Measurements from ENCODE around the gene BSPRY. TPM values are rescaled to one million over a fixed set of nuclear protein-coding genes. Genes with fewer than 3 reads are reported as not detected.

BSPRY gene
- total and polyA plus RNA-seq, 7 donors = 0.27 to 23.6 (median 0.66) TPM

GRCh38 chr9:113355040-113355596 lies 5.8 kb downstream of the BSPRY start:
- intact Hi-C loops (cut with DNase I) = no loop called here
- no peak for DNase-seq
- peaks cover 0 to 19% (median 2%) of the 10 kb centered on the region in 3 donors for H3K27me3 ChIP-seq
- H3K4me3 ChIP-seq = no peak overlapping the region
- WGBS, 2 donors = 87 to 91% methylated on average over 4 of the region's 4 CpGs
- H3K27ac ChIP-seq = no peak overlapping the region
- no peaks in the 10 kb centered on the region for H3K9me3 ChIP-seq
- H3K36me3 ChIP-seq = no peaks in the 10 kb centered on the region
- TF ChIP-seq POLR2AphosphoS5 (IDR thresholded peaks at IDR 0.05) (no peak), POLR2A (IDR thresholded peaks at IDR 0.05) (no peak), CTCF (IDR thresholded peaks at IDR 0.05) (no peak), EP300 (IDR thresholded peaks at IDR 0.05) (no peak)
- peaks cover 0 to 5% (median 5%) of the 10 kb centered on the region in 4 donors for H3K4me1 ChIP-seq

DNA sequence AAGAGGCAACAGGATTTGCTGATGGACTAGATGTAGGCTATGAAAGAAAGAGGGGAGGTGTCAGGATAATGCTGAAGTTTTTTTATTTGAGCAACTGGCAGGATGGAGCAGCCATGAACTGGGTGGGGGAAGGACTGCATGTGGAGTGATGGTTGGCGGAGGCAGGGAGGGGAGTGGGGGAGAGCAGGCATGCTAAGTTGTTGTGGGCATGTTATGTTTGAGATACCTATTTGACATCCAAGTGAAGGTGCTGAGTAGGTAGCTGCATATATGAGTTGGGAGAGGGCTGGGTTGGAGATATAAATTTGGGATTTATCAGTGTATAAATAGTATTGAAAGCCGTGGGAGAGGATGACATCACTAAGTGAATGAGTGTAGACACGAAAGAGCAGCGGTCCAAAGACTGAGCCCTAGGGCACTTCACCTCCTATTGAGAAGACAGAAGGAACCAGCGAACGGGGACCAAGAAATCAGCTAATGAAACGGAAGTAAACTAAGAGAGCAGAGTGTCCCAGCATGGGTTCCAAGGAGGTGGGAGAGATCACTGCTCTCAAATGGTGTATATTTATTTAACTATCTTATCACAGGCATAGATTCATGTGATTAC lies 7.4 kb downstream of the BSPRY start:
- Histone ChIP-seq H3K4me1 (no peaks in the 10 kb centered on the region), H3K27me3 (peaks cover 0 to 4% (median 0%) of the 10 kb centered on the region in 3 donors), H3K9me3 (no peaks in the 10 kb centered on the region), H3K4me3 (no peak overlapping the region), H3K27ac (no peak overlapping the region), H3K36me3 (no peaks in the 10 kb centered on the region)
- WGBS, 2 donors = 85% methylated on average over 7 of the region's 7 CpGs
- intact Hi-C loops (cut with DNase I) = no loop called here
- DNase-seq = no peak
- no peak for TF ChIP-seq EP300 (IDR thresholded peaks at IDR 0.05)
- TF ChIP-seq CTCF (IDR thresholded peaks at IDR 0.05) = no peak
- no peak for TF ChIP-seq POLR2AphosphoS5 (IDR thresholded peaks at IDR 0.05)
- no peak for TF ChIP-seq POLR2A (IDR thresholded peaks at IDR 0.05)

- intact Hi-C loops (cut with DNase I) = no loop called here
- no peak overlapping the region for H3K4me3 ChIP-seq
Observed at GRCh38 chr9:113359385-113359784, 10.0 kb downstream of the BSPRY start.

GRCh38 chr9:113360242-113360842 lies 11.0 kb downstream of the BSPRY start:
- no peak for DNase-seq

More at GRCh38 chr9:113359385-113359784, 10.0 kb downstream of the BSPRY start:
- DNase-seq = no peak
- Histone ChIP-seq H3K27me3 (no peaks in the 10 kb centered on the region), H3K4me1 (no peaks in the 10 kb centered on the region), H3K9me3 (no peaks in the 10 kb centered on the region), H3K36me3 (no peaks in the 10 kb centered on the region), H3K27ac (no peak overlapping the region)
- 85 to 96% methylated on average over 1 of the region's 1 CpG for WGBS, 2 donors
- no peak for TF ChIP-seq CTCF (IDR thresholded peaks at IDR 0.05)
- no peak for TF ChIP-seq EP300 (IDR thresholded peaks at IDR 0.05)
- no peak for TF ChIP-seq POLR2A (IDR thresholded peaks at IDR 0.05)
- TF ChIP-seq POLR2AphosphoS5 (IDR thresholded peaks at IDR 0.05) = no peak

More at GRCh38 chr9:113360242-113360842, 11.0 kb downstream of the BSPRY start:
- Histone ChIP-seq H3K4me1 (no peaks in the 10 kb centered on the region), H3K27ac (no peak overlapping the region), H3K9me3 (no peaks in the 10 kb centered on the region), H3K4me3 (no peak overlapping the region), H3K36me3 (no peaks in the 10 kb centered on the region), H3K27me3 (no peaks in the 10 kb centered on the region)
- 93% methylated on average over 15 of the region's 15 CpGs for WGBS, 2 donors
- intact Hi-C loops (cut with DNase I) = no loop called here
- TF ChIP-seq POLR2A (IDR thresholded peaks at IDR 0.05) = no peak
- no peak for TF ChIP-seq POLR2AphosphoS5 (IDR thresholded peaks at IDR 0.05)
- no peak for TF ChIP-seq EP300 (IDR thresholded peaks at IDR 0.05)
- TF ChIP-seq CTCF (IDR thresholded peaks at IDR 0.05) = no peak
